ENCODE measurements around the gene RAPGEF3.

The RAPGEF3 gene

DNA sequence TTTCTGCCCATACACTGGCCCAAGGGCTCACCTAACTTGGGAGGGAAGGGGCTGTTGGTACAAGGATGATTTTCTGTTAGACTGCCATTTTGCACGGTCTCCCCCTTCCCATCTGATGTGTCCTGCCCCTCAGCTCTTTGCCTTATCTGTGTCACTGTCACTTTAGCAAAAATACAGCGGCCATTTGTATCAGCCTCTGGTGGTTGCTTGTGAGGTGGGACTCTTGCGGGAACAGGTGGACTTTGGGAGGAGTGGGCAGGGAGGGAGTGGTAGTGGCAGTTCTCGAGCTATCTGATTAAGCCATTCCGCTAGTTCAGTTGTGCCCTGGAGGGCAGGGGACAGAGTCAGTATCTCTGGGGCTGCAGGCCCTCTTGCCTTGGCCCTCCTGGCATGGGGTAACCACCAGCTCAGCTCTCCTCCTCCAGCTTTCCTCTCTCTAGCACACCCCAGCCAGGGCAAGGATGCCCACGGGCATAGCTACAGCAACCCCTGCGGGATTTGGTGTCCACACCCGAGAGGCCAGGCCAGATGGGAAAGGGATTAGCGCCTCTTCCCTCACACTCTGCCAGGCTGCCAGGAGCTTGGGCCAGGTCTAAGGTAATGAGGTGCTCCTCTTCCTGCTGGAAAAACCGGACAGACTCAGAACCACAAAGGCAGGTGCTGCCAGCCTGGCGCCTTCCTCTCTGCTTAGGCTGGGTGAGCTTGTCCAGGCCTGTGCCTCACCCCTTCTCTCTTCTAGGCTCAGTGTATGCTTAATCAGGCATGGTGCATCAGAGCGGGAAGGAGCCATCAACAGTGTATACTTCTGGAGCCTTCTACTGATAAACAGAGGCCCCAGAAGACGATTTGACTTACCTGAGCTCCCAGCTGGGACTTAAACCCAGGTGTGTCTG, 23.0 kb upstream of the RAPGEF3 start:
- peaks cover 48% of the 10 kb centered on the region; the same call in 1 of the 2 replicates for H3K36me3 ChIP-seq (ENCODE audit: insufficient read depth, low read length)
- H2AFZ ChIP-seq (ENCODE audit: low read length): no peak overlapping the region
- H3K9me2 ChIP-seq (replicated peaks; ENCODE audit: low read depth, low read length): no peaks in the 10 kb centered on the region
- H3K9ac ChIP-seq (ENCODE audit: low read depth, low read length, poor library complexity, severe bottlenecking): no peak overlapping the region
- no peak overlapping the region for H3K4me2 ChIP-seq (ENCODE audit: low read depth, low read length, poor library complexity, severe bottlenecking)
- peaks cover 5% of the 10 kb centered on the region for H4K20me1 ChIP-seq (ENCODE audit: insufficient read depth, low read length, poor library complexity, severe bottlenecking)
- H3K4me1 ChIP-seq (ENCODE audit: insufficient read depth, low read length, poor library complexity, severe bottlenecking): peaks cover 18% of the 10 kb centered on the region
- no peaks in the 10 kb centered on the region; the same call in 1 of the 2 replicates for H3F3A ChIP-seq (ENCODE audit: low read depth)
- H3K4me3 ChIP-seq (ENCODE audit: low read length, poor library complexity, severe bottlenecking): no peak overlapping the region
- TF ChIP-seq, protein P1, sequence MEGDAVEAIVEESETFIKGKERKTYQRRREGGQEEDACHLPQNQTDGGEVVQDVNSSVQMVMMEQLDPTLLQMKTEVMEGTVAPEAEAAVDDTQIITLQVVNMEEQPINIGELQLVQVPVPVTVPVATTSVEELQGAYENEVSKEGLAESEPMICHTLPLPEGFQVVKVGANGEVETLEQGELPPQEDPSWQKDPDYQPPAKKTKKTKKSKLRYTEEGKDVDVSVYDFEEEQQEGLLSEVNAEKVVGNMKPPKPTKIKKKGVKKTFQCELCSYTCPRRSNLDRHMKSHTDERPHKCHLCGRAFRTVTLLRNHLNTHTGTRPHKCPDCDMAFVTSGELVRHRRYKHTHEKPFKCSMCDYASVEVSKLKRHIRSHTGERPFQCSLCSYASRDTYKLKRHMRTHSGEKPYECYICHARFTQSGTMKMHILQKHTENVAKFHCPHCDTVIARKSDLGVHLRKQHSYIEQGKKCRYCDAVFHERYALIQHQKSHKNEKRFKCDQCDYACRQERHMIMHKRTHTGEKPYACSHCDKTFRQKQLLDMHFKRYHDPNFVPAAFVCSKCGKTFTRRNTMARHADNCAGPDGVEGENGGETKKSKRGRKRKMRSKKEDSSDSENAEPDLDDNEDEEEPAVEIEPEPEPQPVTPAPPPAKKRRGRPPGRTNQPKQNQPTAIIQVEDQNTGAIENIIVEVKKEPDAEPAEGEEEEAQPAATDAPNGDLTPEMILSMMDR (conservative IDR thresholded peaks at IDR 0.05; ENCODE audit: low read length): no peak
- no peak for TF ChIP-seq EZH2phosphoT487 (IDR thresholded peaks at IDR 0.05; ENCODE audit: borderline replicate concordance)
- H3K27me3 ChIP-seq (ENCODE audit: insufficient read depth, low read length, poor library complexity, severe bottlenecking): no peaks in the 10 kb centered on the region
- no peaks in the 10 kb centered on the region for H3K9me3 ChIP-seq (ENCODE audit: insufficient read depth, low read depth, low read length)
- H3K79me2 ChIP-seq (ENCODE audit: insufficient read depth, low read length): no peaks in the 10 kb centered on the region

DNA sequence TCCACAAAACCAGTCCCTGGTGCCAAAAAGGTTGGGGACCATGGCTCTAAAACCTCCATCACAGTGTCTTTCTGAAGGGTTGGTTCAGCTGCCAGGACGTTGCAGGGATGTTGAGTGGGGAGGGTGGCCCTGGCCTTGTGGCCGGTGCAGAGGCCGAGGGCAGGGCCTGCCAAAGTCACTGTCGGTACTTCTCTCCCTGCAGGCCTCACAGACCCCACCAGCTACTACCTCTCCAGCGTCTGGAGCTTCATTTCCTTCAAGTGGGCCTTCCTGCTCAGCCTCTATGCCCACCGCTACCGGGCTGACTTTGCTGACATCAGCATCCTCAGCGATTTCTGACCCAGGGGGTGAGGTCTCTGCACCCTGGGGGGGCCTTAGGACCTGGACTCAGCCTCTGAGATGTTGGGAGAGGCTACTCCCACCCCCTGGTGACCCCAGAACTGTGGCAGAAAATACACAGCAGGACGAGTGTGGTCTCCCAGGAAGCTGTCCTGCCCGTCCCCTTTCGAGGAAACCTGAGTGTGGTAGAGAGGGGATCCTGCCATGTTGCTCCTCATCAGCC, 21.3 kb upstream of the RAPGEF3 start:
- Histone ChIP-seq H3K4me3 (ENCODE audit: low read length, poor library complexity, severe bottlenecking) (no peak overlapping the region), H3K79me2 (ENCODE audit: insufficient read depth, low read length) (no peaks in the 10 kb centered on the region; the same call in 1 of the 2 replicates), H3K4me2 (ENCODE audit: low read depth, low read length, poor library complexity, severe bottlenecking) (no peak overlapping the region)

DNA sequence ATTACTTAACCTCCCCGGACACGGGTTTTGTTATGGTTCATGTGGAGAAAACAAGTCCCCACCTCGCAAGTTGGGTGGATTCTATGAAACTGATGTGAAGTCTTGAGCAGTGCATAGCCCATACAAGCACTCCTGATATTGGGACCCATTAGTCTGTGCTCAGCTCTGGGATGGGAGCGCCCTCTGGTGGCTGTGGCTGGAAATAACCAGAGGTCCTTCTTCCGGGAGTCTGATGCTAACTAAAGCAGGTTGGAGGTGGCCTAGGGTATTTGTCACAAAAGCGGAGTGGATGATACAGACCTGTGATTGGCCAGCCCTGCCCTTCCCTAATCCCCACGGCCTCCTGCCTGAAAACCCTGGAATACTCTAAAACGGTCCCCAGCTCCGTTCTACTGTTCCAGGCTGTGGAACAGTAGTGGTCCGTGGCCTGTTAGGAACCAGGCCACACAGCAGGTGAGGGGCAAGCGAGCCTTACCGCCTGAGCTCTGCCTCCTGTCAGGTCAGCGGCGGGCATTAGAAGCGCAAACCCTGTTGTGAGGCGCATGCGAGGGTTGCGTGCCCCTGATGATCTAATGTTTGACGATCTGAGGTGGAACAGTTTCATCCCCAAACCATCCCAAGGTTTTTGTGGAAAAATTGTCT, 20.7 kb upstream of the RAPGEF3 start:
- Histone ChIP-seq H4K20me1 (ENCODE audit: insufficient read depth, low read length, poor library complexity, severe bottlenecking) (peaks cover 5% of the 10 kb centered on the region), H2AFZ (ENCODE audit: low read length) (no peak overlapping the region), H3K9me2 (replicated peaks; ENCODE audit: low read depth, low read length) (no peaks in the 10 kb centered on the region), H3K27me3 (ENCODE audit: insufficient read depth, low read length, poor library complexity, severe bottlenecking) (no peaks in the 10 kb centered on the region), H3K4me3 (ENCODE audit: low read length, poor library complexity, severe bottlenecking) (no peak overlapping the region), H3K4me1 (ENCODE audit: insufficient read depth, low read length, poor library complexity, severe bottlenecking) (peaks cover 41% of the 10 kb centered on the region), H3K9me3 (ENCODE audit: insufficient read depth, low read depth, low read length) (no peaks in the 10 kb centered on the region), H3K9ac (ENCODE audit: low read depth, low read length, poor library complexity, severe bottlenecking) (no peak overlapping the region), H3F3A (ENCODE audit: low read depth) (no peaks in the 10 kb centered on the region; the same call in 1 of the 2 replicates), H3K36me3 (ENCODE audit: insufficient read depth, low read length) (peaks cover 25% of the 10 kb centered on the region; the same call in 1 of the 2 replicates), H3K79me2 (ENCODE audit: insufficient read depth, low read length) (peaks cover 1% of the 10 kb centered on the region; the same call in 1 of the 2 replicates), H3K4me2 (ENCODE audit: low read depth, low read length, poor library complexity, severe bottlenecking) (no peak overlapping the region)
- TF ChIP-seq EZH2phosphoT487 (IDR thresholded peaks at IDR 0.05; ENCODE audit: borderline replicate concordance): no peak
- TF ChIP-seq, protein P1 (conservative IDR thresholded peaks at IDR 0.05; ENCODE audit: low read length): peak; percentile 99

More for the DNA sequence above, 21.3 kb upstream of the RAPGEF3 start:
- peaks cover 31% of the 10 kb centered on the region; the same call in 1 of the 2 replicates for H3K36me3 ChIP-seq (ENCODE audit: insufficient read depth, low read length)
- no peak overlapping the region for H2AFZ ChIP-seq (ENCODE audit: low read length)
- no peaks in the 10 kb centered on the region; the same call in 1 of the 2 replicates for H3F3A ChIP-seq (ENCODE audit: low read depth)
- H3K9me3 ChIP-seq (ENCODE audit: insufficient read depth, low read depth, low read length): no peaks in the 10 kb centered on the region
- no peak overlapping the region for H3K9ac ChIP-seq (ENCODE audit: low read depth, low read length, poor library complexity, severe bottlenecking)
- H4K20me1 ChIP-seq (ENCODE audit: insufficient read depth, low read length, poor library complexity, severe bottlenecking): peaks cover 5% of the 10 kb centered on the region
- no peaks in the 10 kb centered on the region for H3K9me2 ChIP-seq (replicated peaks; ENCODE audit: low read depth, low read length)
- no peaks in the 10 kb centered on the region for H3K27me3 ChIP-seq (ENCODE audit: insufficient read depth, low read length, poor library complexity, severe bottlenecking)
- TF ChIP-seq EZH2phosphoT487 (IDR thresholded peaks at IDR 0.05; ENCODE audit: borderline replicate concordance): no peak
- peaks cover 35% of the 10 kb centered on the region for H3K4me1 ChIP-seq (ENCODE audit: insufficient read depth, low read length, poor library complexity, severe bottlenecking)
